Motor neuron (in vitro differentiated cells): ENCODE results near the gene CRELD1. TPM values are rescaled to one million over a fixed set of nuclear protein-coding genes. Genes with fewer than 3 reads are reported as not detected.
"Not testable (repeated sequence)": the region's sequence is repeated elsewhere in the genome, so short reads cannot be mapped to it uniquely, and the experiment has no call there.

Experiments used
- ATAC-seq, 8 experiments: fragments of 200-7000 bp; cut with Tn5 transposase; replicated peaks in 6 of 8; 2 replicates each; pipeline ENCODE4 v1.8.0; 2021; ENCODE audit warnings: mild to moderate bottlenecking in 8 of 8, moderate library complexity in 8 of 8
- H3K27ac ChIP-seq, 2 donors: fragments of 250-450 bp; sonication (Bioruptor Pico); 2 replicates each; pipeline ENCODE4 v1.9.0; 2021; ENCODE audit warnings: antibody characterized with exemption in 2 of 2, mild to moderate bottlenecking in 2 of 2, moderate library complexity in 1 of 2
- H3K4me1 ChIP-seq, 2 donors: fragments of 250-450 bp; sonication (Bioruptor Pico); replicated peaks in 1 of 2; 2 replicates each; pipeline ENCODE4 v1.6.1; 2021; ENCODE audit warnings: antibody characterized with exemption in 2 of 2, mild to moderate bottlenecking in 2 of 2, moderate library complexity in 1 of 2
- H3K4me3 ChIP-seq, 5 donors: fragments of 250-450 bp; sonication (Bioruptor Pico); 2 replicates each; pipeline ENCODE4 v1.9.0; 2021; ENCODE audit warnings: antibody characterized with exemption in 5 of 5, mild to moderate bottlenecking in 5 of 5, moderate library complexity in 4 of 5
- WGBS, 10 experiments: fragments of 450-650 bp; shearing (Covaris generic); methylation state at CpG; one replicate each; pipeline ENCODE4 v1.0.0; 2022; 5-methylcytosine and 5-hydroxymethylcytosine counted together
- in situ Hi-C, 9 experiments: fragments of 400-800 bp; cut with MboI; loops; one replicate each; pipeline ENCODE4 v1.15.0; 2021; ENCODE audit warnings: low sequenced_read_pairs in 9 of 9, low pct_unique_long_range_greater_than_20kb in 2 of 9; ENCODE audit not compliant: unreplicated experiment in 9 of 9
- total RNA-seq, 8 experiments: library from RNA; unstranded; fragments of 300-600 nt; gene quantifications; 2 replicates each; pipeline versions ENCODE4 v1.2.3 to v1.2.4, GENCODE V29; 2022

The CRELD1 gene
- total RNA-seq = 10 to 100 TPM; 14.1 to 55.7 (median 34.1) TPM

- ATAC-seq = peak; percentile 80 to 90 (median 87)
- 0 to 20% (median 0%) methylated on average over 1 to 6 of the region's 50 CpGs; no CpG with 5 or more reads in 5 of the 10 experiments for WGBS, 10 experiments
Observed at GRCh38 chr3:9933561-9934234, at the start of gene CRELD1. CRELD1 (plus strand) TSS chr3:9933834; CDS start chr3:9934439, 605 bp downstream.

GRCh38 chr3:9884555-9885165, 49.0 kb upstream of the CRELD1 start:
- ATAC-seq = peak in 3 of 8 experiments; percentile 74 to 94 (median 92)
- H3K4me1 ChIP-seq = no peaks in the 10 kb centered on the region
- 5 to 95% (median 81%) methylated on average over 2 to 11 of the region's 11 CpGs; no CpG with 5 or more reads in 1 of the 10 experiments for WGBS, 10 experiments
- in situ Hi-C loops = no loop called here
- no peak overlapping the region for H3K4me3 ChIP-seq
- H3K27ac ChIP-seq = no peak overlapping the region

More at GRCh38 chr3:9933561-9934234, at the start of gene CRELD1:
- in situ Hi-C loops = no loop called here
- peaks cover 7 to 8% of the 10 kb centered on the region in 2 donors for H3K4me1 ChIP-seq
- peak within 1 kb of the TSS; percentile 58 to 78 (median 63) for H3K4me3 ChIP-seq
- H3K27ac ChIP-seq = peak within 1 kb of the TSS; percentile 78 to 86

GRCh38 chr3:9886328-9886727, 47.3 kb upstream of the CRELD1 start:
- ATAC-seq = no peak
- in situ Hi-C loops = no loop called here
- Histone ChIP-seq H3K4me3 (no peak overlapping the region), H3K4me1 (peaks cover 3% of the 10 kb centered on the region in 2 donors), H3K27ac (no peak overlapping the region)

- peaks cover 7 to 8% of the 10 kb centered on the region in 2 donors for H3K4me1 ChIP-seq
- in situ Hi-C loops = no loop called here
- 46 to 95% (median 73%) methylated on average over 1 to 5 of the region's 5 CpGs; no CpG with 5 or more reads in 1 of the 10 experiments for WGBS, 10 experiments
- no peak overlapping the region for H3K27ac ChIP-seq
- H3K4me3 ChIP-seq = no peak overlapping the region
- no peak for ATAC-seq
Observed at GRCh38 chr3:9887480-9887879, 46.2 kb upstream of the CRELD1 start.

GRCh38 chr3:9888540-9888939, 45.1 kb upstream of the CRELD1 start:
- in situ Hi-C loops = no loop called here
- no peak overlapping the region for H3K4me3 ChIP-seq
- H3K4me1 ChIP-seq = peaks cover 7 to 8% of the 10 kb centered on the region in 2 donors
- 54 to 100% (median 83%) methylated on average over 1 to 3 of the region's 3 CpGs; no CpG with 5 or more reads in 3 of the 10 experiments for WGBS, 10 experiments
- H3K27ac ChIP-seq = no peak overlapping the region
- ATAC-seq = no peak

GRCh38 chr3:9889405-9889804, 44.2 kb upstream of the CRELD1 start:
- peaks cover 7 to 8% of the 10 kb centered on the region in 2 donors for H3K4me1 ChIP-seq
- no peak overlapping the region for H3K4me3 ChIP-seq
- ATAC-seq = no peak
- in situ Hi-C loops = no loop called here
- 19 to 81% (median 70%) methylated on average over 2 to 5 of the region's 5 CpGs for WGBS, 10 experiments
- H3K27ac ChIP-seq = no peak overlapping the region

GRCh38 chr3:9890249-9891071, 43.2 kb upstream of the CRELD1 start, which contains the start of gene JAGN1:
JAGN1 (plus strand) TSS chr3:9890610; CDS start chr3:9890723, 113 bp downstream.
- 0% methylated on average over 1 to 4 of the region's 62 CpGs; no CpG with 5 or more reads in 8 of the 10 experiments for WGBS, 10 experiments
- peak within 1 kb of the TSS; percentile 85 to 99 (median 88) for H3K4me3 ChIP-seq
- peak within 1 kb of the TSS; percentile 83 to 88 for H3K27ac ChIP-seq
- peak; percentile 86 to 97 (median 95) for ATAC-seq
- peaks cover 7 to 8% of the 10 kb centered on the region in 2 donors for H3K4me1 ChIP-seq
- in situ Hi-C loops = no loop called here

GRCh38 chr3:9891072-9891622, 42.5 kb upstream of the CRELD1 start:
- peak overlapping the region; percentile 85 to 99 (median 88) for H3K4me3 ChIP-seq
- no peak for ATAC-seq
- peaks cover 7 to 8% of the 10 kb centered on the region in 2 donors for H3K4me1 ChIP-seq
- peak overlapping the region; percentile 83 to 88 for H3K27ac ChIP-seq
- WGBS, 10 experiments = 4 to 40% (median 11%) methylated on average over 1 to 12 of the region's 12 CpGs; no CpG with 5 or more reads in 1 of the 10 experiments
- in situ Hi-C loops = no loop called here

- Histone ChIP-seq H3K27ac (no peak overlapping the region), H3K4me3 (no peak overlapping the region), H3K4me1 (peaks cover 8 to 12% of the 10 kb centered on the region in 2 donors)
- in situ Hi-C loops = no loop called here
- no peak for ATAC-seq
- WGBS, 10 experiments = 67 to 100% (median 92%) methylated on average over 1 of the region's 1 CpG; no CpG with 5 or more reads in 4 of the 10 experiments
Observed at GRCh38 chr3:9893739-9894138, 39.9 kb upstream of the CRELD1 start.

GRCh38 chr3:9895715-9896114, 37.9 kb upstream of the CRELD1 start:
- 70 to 100% (median 100%) methylated on average over 1 to 3 of the region's 3 CpGs; no CpG with 5 or more reads in 2 of the 10 experiments for WGBS, 10 experiments
- not testable (repeated sequence) for H3K27ac ChIP-seq

GRCh38 chr3:9896755-9897407, 36.8 kb upstream of the CRELD1 start:
- in situ Hi-C loops, H3K4me1 ChIP-seq, H3K27ac ChIP-seq, ATAC-seq, H3K4me3 ChIP-seq: not testable (repeated sequence)
- 84 to 100% (median 98%) methylated on average over 1 to 8 of the region's 10 CpGs; no CpG with 5 or more reads in 1 of the 10 experiments for WGBS, 10 experiments

More at GRCh38 chr3:9895715-9896114, 37.9 kb upstream of the CRELD1 start:
- in situ Hi-C loops, H3K4me1 ChIP-seq, ATAC-seq, H3K4me3 ChIP-seq: not testable (repeated sequence)
